Pancreas (tissue), 10 donors: ENCODE results near the gene DOCK3. TPM values are rescaled to one million over a fixed set of nuclear protein-coding genes. Genes with fewer than 3 reads are reported as not detected.

ENCODE experiments used
- ATAC-seq, 4 donors: fragments of 200-7000 bp; cut with Tn5 transposase; one replicate each; pipeline versions ENCODE4 v1.8.0 to v1.9.1; 2020; ENCODE audit warnings: mild to moderate bottlenecking in 4 of 4, moderate library complexity in 4 of 4
- DNase-seq, 6 donors: peaks; one replicate each; pipeline ENCODE4 v3.0.0-alpha.2; 2020
- FAIRE-seq: peaks from 2 replicates; lab custom pipeline; 2012; peaks lifted over from hg19 to GRCh38; lab: Jason Lieb, UNC
- H3K27ac ChIP-seq, 4 donors: fragments of 200-600 bp; sonication (generic); 1 replicate in 3 of 4; 2 replicates in 1 of 4; pipeline versions ENCODE4 v1.5.0 to v1.8.0; 2020
- H3K27me3 ChIP-seq, 4 donors: fragments of 200-600 bp; one replicate each; pipeline ENCODE4 v1.8.0; 2021
- H3K36me3 ChIP-seq, 3 donors: fragments of 200-600 bp; sonication (generic) in 1 of 3; one replicate each; pipeline versions ENCODE4 v1.5.0 to v1.8.0; 2020 to 2021
- H3K4me1 ChIP-seq, 3 donors: fragments of 200-600 bp; one replicate each; pipeline ENCODE4 v1.8.0; 2021
- H3K4me3 ChIP-seq, 4 donors: fragments of 200-600 bp; sonication (generic) in 2 of 4; one replicate each; pipeline versions ENCODE4 v1.5.0 to v1.8.0; 2020 to 2021
- H3K9me3 ChIP-seq, 4 donors: fragments of 200-600 bp; one replicate each; pipeline ENCODE4 v1.8.0; 2021
- CTCF ChIP-seq, 4 donors: fragments of 200-600 bp; sonication (generic) in 3 of 4; IDR thresholded peaks; one replicate each; pipeline versions ENCODE4 v1.5.0 to v1.8.0; 2021; ENCODE audit warnings: antibody characterized with exemption in 4 of 4
- WGBS, 2 donors: extraction: QIAGEN DNeasy Blood & Tissue Kit; methylation state at CpG; one replicate each; pipeline ENCODE4 v1.1.7; 2013; 5-methylcytosine and 5-hydroxymethylcytosine counted together
- intact Hi-C, 3 donors: fragments of 100-400 bp; cut with DNase I; formaldehyde crosslinking; loops; one replicate each; pipeline versions ENCODE4 v1.11.1 to v1.14.2; 2022
- polyA plus RNA-seq, 2 donors: library from polyadenylated mRNA; stranded (reverse); fragments of 200-250 nt; gene quantifications; one replicate each; pipeline ENCODE4 v1.2.3, GENCODE V29; 2013
- total RNA-seq, 6 donors: library from RNA; stranded (reverse); fragmentation: NEBNext Ultra II Directional in 4 of 6; extraction: Animal tissue kit (Norgen Biotek cat#: 25700) in 4 of 6; gene quantifications; one replicate each; pipeline versions ENCODE4 v1.2.1 to v1.2.4, GENCODE V29; 2021 to 2023
- donor health status: healthy with polysubstance abuse.
- donor health status: DM: no; HTN: no; CAD: no; lungs with moderate emphysema.
- donor health status: DM: no; HTN: no; CAD: no.
- donor health status: control.
- donor health status: control.
- donor health status: Bipolar disorder and iron deficiency.
- donor health status: DM: yes; HTN: yes; CAD: no.
- donor health status: DM: no; HTN: no; CAD: no.
- donor health status: DM: no; HTN: no; CAD: no.
- donor health status: DM: yes; HTN: yes; CAD: no.

Gene DOCK3
- total and polyA plus RNA-seq, 8 donors, result 0.09 to 1.5 (median 0.36) TPM

- DNase-seq (no peak), FAIRE-seq (no peak), ATAC-seq (no peak)
- Histone ChIP-seq H3K27me3 (no peaks in the 10 kb centered on the region), H3K9me3 (no peaks in the 10 kb centered on the region), H3K4me1 (no peaks in the 10 kb centered on the region), H3K36me3 (no peaks in the 10 kb centered on the region), H3K4me3 (no peak overlapping the region), H3K27ac (no peak overlapping the region)
- TF ChIP-seq CTCF (IDR thresholded peaks at IDR 0.05), result no peak
- intact Hi-C loops, result no loop called here
- WGBS, 2 donors, result 95 to 100% methylated on average over 1 of the region's 1 CpG
Measured at GRCh38 chr3:51332156-51332555, 657.4 kb downstream of the DOCK3 start.

DNA sequence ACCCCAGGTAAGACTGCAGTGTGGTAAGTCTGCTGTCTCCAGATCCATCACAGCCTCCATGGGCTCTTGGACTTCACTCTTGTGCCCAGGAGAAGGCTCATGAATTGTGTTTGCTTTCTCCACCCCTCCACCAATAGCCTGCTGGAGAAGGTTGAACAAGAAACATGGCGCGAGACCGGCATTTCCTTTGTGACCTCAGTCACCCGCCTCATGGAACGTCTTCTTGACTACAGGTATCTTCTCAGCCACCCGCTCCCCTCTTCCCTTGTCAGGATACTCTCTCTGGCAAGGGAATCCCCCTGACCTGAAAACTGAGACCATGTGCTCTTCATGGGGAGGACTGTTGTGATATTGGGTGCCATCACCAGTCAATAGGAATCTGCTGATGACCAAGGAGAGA lies 658.3 kb downstream of the DOCK3 start:
- no peak for ATAC-seq
- Histone ChIP-seq H3K27ac (no peak overlapping the region), H3K27me3 (no peaks in the 10 kb centered on the region), H3K4me3 (no peak overlapping the region), H3K36me3 (no peaks in the 10 kb centered on the region), H3K4me1 (no peaks in the 10 kb centered on the region), H3K9me3 (no peaks in the 10 kb centered on the region)
- no peak for TF ChIP-seq CTCF (IDR thresholded peaks at IDR 0.05)
- intact Hi-C loops, result no loop called here
- WGBS, 2 donors, result 93 to 94% methylated on average over 6 of the region's 6 CpGs
- no peak for DNase-seq
- FAIRE-seq, result no peak

DNA sequence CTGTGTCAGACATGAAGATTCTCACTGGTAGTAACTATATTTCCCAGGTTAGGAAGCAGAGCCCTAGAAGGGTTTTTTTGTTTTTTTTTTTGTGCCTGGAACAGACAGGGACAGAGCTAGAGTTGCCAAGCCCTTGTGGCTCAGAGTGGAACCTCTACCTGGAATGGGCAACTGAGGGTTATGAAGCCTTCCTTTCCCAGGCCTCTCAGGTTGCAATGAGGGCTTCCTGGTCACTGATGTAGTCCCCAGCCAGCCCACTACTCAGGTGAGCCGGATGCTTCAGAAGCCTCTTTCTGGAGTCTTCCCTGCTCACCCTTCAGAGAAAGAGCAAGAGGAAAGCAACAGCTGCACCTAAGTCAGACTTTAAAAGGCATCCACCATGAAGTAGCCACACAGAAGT lies 661.5 kb downstream of the DOCK3 start:
- intact Hi-C loops, result no loop called here
- FAIRE-seq, result no peak
- H3K9me3 ChIP-seq, result no peaks in the 10 kb centered on the region
- no peaks in the 10 kb centered on the region for H3K4me1 ChIP-seq
- no peaks in the 10 kb centered on the region for H3K36me3 ChIP-seq
- no peaks in the 10 kb centered on the region for H3K27me3 ChIP-seq
- H3K27ac ChIP-seq, result no peak overlapping the region
- H3K4me3 ChIP-seq, result no peak overlapping the region
- no peak for ATAC-seq
- 43 to 56% methylated on average over 1 of the region's 1 CpG for WGBS, 2 donors
- TF ChIP-seq CTCF (IDR thresholded peaks at IDR 0.05), result no peak
- no peak for DNase-seq

DNA sequence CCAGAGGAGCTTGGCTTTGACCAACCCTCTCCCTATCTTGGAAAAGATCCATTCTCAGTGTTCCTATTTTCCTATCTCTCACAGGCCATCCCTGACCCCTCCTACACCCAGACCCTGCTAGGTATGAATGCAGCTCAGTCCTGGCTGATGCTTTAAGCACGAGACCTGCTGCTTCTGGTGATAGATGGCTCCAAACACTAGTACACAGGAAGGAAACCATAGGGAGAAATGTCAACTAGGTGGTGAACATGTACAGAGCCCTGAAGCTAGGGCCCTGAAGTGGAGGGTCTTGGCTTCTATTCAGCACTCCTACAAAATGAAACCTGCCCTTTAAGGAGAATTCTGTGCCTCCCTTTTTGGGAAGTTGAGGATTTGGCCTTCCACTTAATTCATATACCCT lies 662.9 kb downstream of the DOCK3 start:
- Histone ChIP-seq H3K9me3 (no peaks in the 10 kb centered on the region), H3K27ac (no peak overlapping the region), H3K4me1 (no peaks in the 10 kb centered on the region), H3K36me3 (no peaks in the 10 kb centered on the region), H3K27me3 (no peaks in the 10 kb centered on the region), H3K4me3 (no peak overlapping the region)
- ATAC-seq (no peak), DNase-seq (no peak), FAIRE-seq (no peak)
- WGBS, 2 donors, result 69 to 89% methylated on average over 1 of the region's 1 CpG
- TF ChIP-seq CTCF (IDR thresholded peaks at IDR 0.05), result no peak
- intact Hi-C loops, result no loop called here

- no peaks in the 10 kb centered on the region for H3K36me3 ChIP-seq
- no peaks in the 10 kb centered on the region for H3K9me3 ChIP-seq
- 71 to 73% methylated on average over 3 of the region's 3 CpGs for WGBS, 2 donors
- DNase-seq (peak in 1 of 6 donors; percentile 23), FAIRE-seq (no peak), ATAC-seq (peak in 2 of 4 donors; percentile 34 to 62)
- intact Hi-C loops, result no loop called here
- TF ChIP-seq CTCF (IDR thresholded peaks at IDR 0.05), result no peak
- H3K27ac ChIP-seq, result no peak overlapping the region
- H3K27me3 ChIP-seq, result no peaks in the 10 kb centered on the region
- H3K4me1 ChIP-seq, result no peaks in the 10 kb centered on the region
- H3K4me3 ChIP-seq, result no peak overlapping the region
Measured at GRCh38 chr3:51338632-51339031, 663.9 kb downstream of the DOCK3 start.
